Common myeloid progenitor, CD34-positive (primary cell): ENCODE results near the gene ALG2.
A peak's percentile ranks its signal among the peaks of the same experiment; 100 is the strongest.

ENCODE experiments used
- CTCF ChIA-PET: fragments of 350-600 bp; sonication (Branson Sonifier 250); formaldehyde crosslinking; loops from one replicate; lab custom pipeline; 2021; ENCODE audit warnings: antibody characterized with exemption; lab: Charles Lee
- POLR2A ChIA-PET: fragments of 350-600 bp; sonication (Branson Sonifier 250); formaldehyde crosslinking; loops from one replicate; lab custom pipeline; 2021; ENCODE audit warnings: antibody characterized with exemption; lab: Charles Lee
- DNase-seq, 3 donors: peaks; one replicate each; pipeline versions ENCODE4 v3.0.0 to v3.0.0-alpha.2; 2013
- H3K27ac ChIP-seq, 2 experiments: 1 replicate in 1 of 2; 2 replicates in 1 of 2; pipeline ENCODE4 v1.7.0; 2013; ENCODE audit warnings: inconsistent platforms in 2 of 2, low read length in 2 of 2, mild to moderate bottlenecking in 2 of 2, low read depth in 1 of 2, moderate library complexity in 1 of 2; ENCODE audit not compliant: severe bottlenecking in 2 of 2, insufficient read depth in 1 of 2, poor library complexity in 1 of 2
- H3K27me3 ChIP-seq, 5 experiments: replicated peaks in 2 of 5; 1 replicate in 3 of 5; 2 replicates in 2 of 5; pipeline versions ENCODE4 v1.6.1 to v1.7.0; 2013; ENCODE audit warnings: low read length in 4 of 5, mild to moderate bottlenecking in 2 of 5, moderate library complexity in 2 of 5, inconsistent platforms in 1 of 5; ENCODE audit not compliant: insufficient read depth in 5 of 5, control insufficient read depth in 4 of 5
- H3K36me3 ChIP-seq, 4 experiments: 1 replicate in 2 of 4; 2 replicates in 2 of 4; pipeline versions ENCODE4 v1.6.1 to v1.7.0; 2013; ENCODE audit warnings: low read length in 3 of 4, control low read depth in 1 of 4, mild to moderate bottlenecking in 1 of 4; ENCODE audit not compliant: control insufficient read depth in 4 of 4, insufficient read depth in 4 of 4
- H3K4me1 ChIP-seq, 4 experiments: 1 replicate in 3 of 4; 2 replicates in 1 of 4; pipeline versions ENCODE4 v1.6.1 to v1.7.1; 2013; ENCODE audit warnings: low read length in 3 of 4, mild to moderate bottlenecking in 3 of 4, control low read depth in 1 of 4, inconsistent platforms in 1 of 4, moderate library complexity in 1 of 4; ENCODE audit not compliant: control insufficient read depth in 4 of 4, insufficient read depth in 4 of 4; ENCODE audit errors: control extremely low read depth in 1 of 4
- H3K4me3 ChIP-seq, 7 experiments: 1 replicate in 4 of 7; 2 replicates in 3 of 7; pipeline versions ENCODE4 v1.5.1 to v1.7.0; 2013; ENCODE audit warnings: mild to moderate bottlenecking in 7 of 7, low read length in 6 of 7, moderate library complexity in 6 of 7, inconsistent platforms in 2 of 7, low read depth in 2 of 7, control low read depth in 1 of 7; ENCODE audit not compliant: insufficient read depth in 4 of 7, control insufficient read depth in 1 of 7; ENCODE audit errors: extremely low read depth in 1 of 7
- H3K9me3 ChIP-seq, 5 experiments: 1 replicate in 4 of 5; 2 replicates in 1 of 5; pipeline versions ENCODE4 v1.6.1 to v1.7.1; 2013; ENCODE audit warnings: low read length in 4 of 5, mild to moderate bottlenecking in 2 of 5, inconsistent platforms in 1 of 5, low read depth in 1 of 5, moderate library complexity in 1 of 5; ENCODE audit not compliant: control insufficient read depth in 4 of 5, insufficient read depth in 2 of 5; ENCODE audit errors: control extremely low read depth in 1 of 5
- WGBS: methylation state at CpG from one replicate; pipeline ENCODE4 v1.1.5; 2013; ENCODE audit not compliant: insufficient coverage; 5-methylcytosine and 5-hydroxymethylcytosine counted together

The ALG2 gene

GRCh38 chr9:99171225-99172123, 50.3 kb downstream of the ALG2 start:
- H3K27me3 ChIP-seq: no peaks in the 10 kb centered on the region
- DNase-seq: no peak
- CTCF ChIA-PET: interaction anchor here (0.8 to 4.5 kb wide), 4 partner anchors 8 to 1111 kb away, joined by 3 to 31 read pairs (median 4); no protein-coding TSS in a partner anchor
- WGBS: 95% methylated on average over 7 of the region's 15 CpGs
- H3K4me3 ChIP-seq: no peak overlapping the region
- no peak overlapping the region for H3K27ac ChIP-seq
- no peaks in the 10 kb centered on the region for H3K9me3 ChIP-seq
- peaks cover 7 to 15% (median 13%) of the 10 kb centered on the region in 4 experiments for H3K4me1 ChIP-seq
- no peaks in the 10 kb centered on the region for H3K36me3 ChIP-seq
- POLR2A ChIA-PET: no interaction called here

DNA sequence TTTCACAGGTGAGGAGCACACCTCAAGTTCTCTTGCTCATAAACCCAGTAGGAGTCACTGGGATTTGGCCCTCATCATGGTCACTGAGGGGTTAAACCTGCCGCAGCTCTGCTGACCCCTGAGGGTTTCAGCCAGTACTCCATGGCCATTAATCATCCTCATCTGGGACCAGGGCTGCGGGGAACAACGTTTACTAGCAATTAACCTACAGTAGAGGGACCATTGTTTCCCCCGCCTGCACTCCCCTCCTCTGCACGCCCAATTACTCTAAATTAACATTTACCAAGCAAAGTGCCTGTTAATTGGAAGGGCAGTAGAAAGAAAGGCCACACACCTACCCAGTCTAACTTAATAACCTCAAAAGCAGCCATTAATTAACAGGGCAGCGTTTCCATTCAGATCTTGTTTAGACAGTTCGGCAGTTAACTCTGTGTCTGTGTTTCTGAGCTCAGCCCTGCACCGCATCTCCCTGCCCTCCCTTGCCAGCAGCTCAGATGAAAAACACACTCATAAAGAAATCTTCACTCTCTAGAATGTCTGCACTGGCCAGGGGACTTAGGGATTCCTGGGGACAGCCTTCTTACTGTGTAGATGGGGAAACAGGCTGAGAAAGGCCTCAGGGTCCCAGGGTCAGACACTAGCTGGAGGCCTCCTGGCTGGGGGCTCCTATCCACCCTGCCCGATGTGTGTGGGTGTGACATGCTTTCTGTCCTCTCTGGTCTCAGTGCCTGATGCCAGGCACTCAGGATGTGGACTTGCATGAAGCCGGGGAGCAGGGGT, 51.6 kb downstream of the ALG2 start:
- POLR2A ChIA-PET: interaction anchor here (0.6 kb wide), 1 partner anchor 64 kb away, joined by 3 read pairs; no protein-coding TSS in a partner anchor
- CTCF ChIA-PET: interaction anchor here (0.8 to 4.5 kb wide), 4 partner anchors 7 to 1425 kb away, joined by 3 to 31 read pairs (median 3); no protein-coding TSS in a partner anchor
- no peak for DNase-seq

DNA sequence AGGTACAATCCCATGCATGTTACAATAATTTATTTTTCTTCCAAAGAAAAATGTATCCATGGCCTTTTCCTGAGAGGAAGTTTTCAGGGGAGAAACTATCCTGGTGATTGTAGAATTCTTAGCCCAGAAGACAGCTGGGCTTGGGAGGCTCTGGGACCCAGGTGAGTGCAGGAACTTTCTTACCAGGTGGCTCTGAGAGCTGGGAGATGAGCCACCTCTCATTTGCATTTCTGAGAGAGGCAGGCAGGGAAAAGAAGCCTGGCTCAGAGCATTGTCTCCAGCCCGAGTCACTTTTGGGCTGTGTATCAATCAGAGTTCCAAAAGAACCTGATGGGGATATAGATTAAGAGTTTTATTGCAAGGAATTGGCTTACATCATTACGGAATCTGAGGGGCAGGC, 52.7 kb downstream of the ALG2 start:
- Histone ChIP-seq H3K4me1 (peaks cover 7 to 15% (median 13%) of the 10 kb centered on the region in 4 experiments), H3K27me3 (no peaks in the 10 kb centered on the region), H3K36me3 (no peaks in the 10 kb centered on the region), H3K4me3 (no peak overlapping the region), H3K27ac (no peak overlapping the region), H3K9me3 (no peaks in the 10 kb centered on the region)
- POLR2A ChIA-PET: no interaction called here
- DNase-seq: no peak
- CTCF ChIA-PET: interaction anchor here (12.2 kb wide), 1 partner anchor 12 kb away, joined by 148 read pairs; no protein-coding TSS in a partner anchor
- WGBS: 95% methylated on average over 2 of the region's 2 CpGs

More for the DNA sequence above, 51.6 kb downstream of the ALG2 start:
- Histone ChIP-seq H3K4me1 (peaks cover 7 to 15% (median 13%) of the 10 kb centered on the region in 4 experiments), H3K27me3 (no peaks in the 10 kb centered on the region), H3K4me3 (no peak overlapping the region), H3K36me3 (no peaks in the 10 kb centered on the region), H3K9me3 (no peaks in the 10 kb centered on the region), H3K27ac (no peak overlapping the region)
- 87% methylated on average over 8 of the region's 10 CpGs for whole genome bisulfite sequencing

- no peaks in the 10 kb centered on the region for H3K27me3 ChIP-seq
- H3K27ac ChIP-seq: no peak overlapping the region
- POLR2A ChIA-PET: no interaction called here
- peaks cover 7 to 15% (median 13%) of the 10 kb centered on the region in 4 experiments for H3K4me1 ChIP-seq
- H3K4me3 ChIP-seq: no peak overlapping the region
- H3K36me3 ChIP-seq: no peaks in the 10 kb centered on the region
- WGBS: 10% methylated on average over 2 of the region's 3 CpGs
- DNase-seq: peak in 2 of 3 donors; percentile 79 to 87
- H3K9me3 ChIP-seq: no peaks in the 10 kb centered on the region
- CTCF ChIA-PET: interaction anchor here (0.9 to 12.2 kb wide), 5 partner anchors 11 to 64 kb away, joined by 3 to 148 read pairs (median 4); partner anchors contain the start of genes ALG2 and SEC61B
These were observed 54.0 kb downstream of the ALG2 start for GRCh38 chr9:99167694-99168093.

DNA sequence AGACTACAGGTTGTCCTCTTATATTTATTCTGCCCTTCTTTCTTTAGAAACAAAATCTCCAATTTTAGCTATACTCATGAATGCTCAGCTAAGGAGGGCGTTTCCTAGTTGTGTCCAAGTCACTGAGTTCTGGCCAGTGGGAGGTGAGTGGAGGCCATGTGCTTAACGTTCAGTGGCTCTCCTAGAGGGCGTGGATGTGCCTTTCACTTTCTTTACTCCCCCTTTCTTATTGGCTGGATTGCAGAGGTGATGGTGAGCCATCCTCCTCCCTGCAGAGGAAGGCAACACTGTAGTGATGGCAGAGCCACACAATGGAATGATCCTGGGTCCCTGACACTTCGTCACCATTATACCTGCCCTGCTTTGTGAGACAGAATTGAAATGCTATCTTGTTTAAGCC, 54.6 kb downstream of the ALG2 start:
- Histone ChIP-seq H3K36me3 (no peaks in the 10 kb centered on the region), H3K9me3 (no peaks in the 10 kb centered on the region), H3K27ac (no peak overlapping the region), H3K4me1 (peaks cover 7 to 15% (median 13%) of the 10 kb centered on the region in 4 experiments), H3K27me3 (no peaks in the 10 kb centered on the region), H3K4me3 (no peak overlapping the region)
- 96% methylated on average over 4 of the region's 4 CpGs for WGBS
- CTCF ChIA-PET: interaction anchor here (0.9 to 12.2 kb wide), 5 partner anchors 11 to 64 kb away, joined by 3 to 148 read pairs (median 4); partner anchors contain the start of genes ALG2 and SEC61B
- POLR2A ChIA-PET: no interaction called here
- no peak for DNase-seq
